HG02852 (cell line): ENCODE data around the gene DENND1A.

Experiments used
- ATAC-seq: cut with Tn5 transposase; IDR thresholded peaks from one replicate; pipeline ENCODE4 v1.9.1; 2021; ENCODE audit warnings: mild to moderate bottlenecking, moderate library complexity; ENCODE audit not compliant: unreplicated experiment

Gene DENND1A

GRCh38 chr9:123660691-123661466 is 269.0 kb downstream of the DENND1A start:
- ATAC-seq: no peak

GRCh38 chr9:123659358-123659757 is 270.6 kb downstream of the DENND1A start:
- no peak for ATAC-seq

GRCh38 chr9:123658792-123659191 is 271.1 kb downstream of the DENND1A start:
- no peak for ATAC-seq

- ATAC-seq: no peak
Measured at GRCh38 chr9:123657941-123658340, 272.0 kb downstream of the DENND1A start.

- no peak for ATAC-seq
Measured at GRCh38 chr9:123657099-123657498, 272.8 kb downstream of the DENND1A start.

- ATAC-seq: no peak
Measured at GRCh38 chr9:123656565-123656964, 273.4 kb downstream of the DENND1A start.

GRCh38 chr9:123655681-123656423 is 274.1 kb downstream of the DENND1A start:
- no peak for ATAC-seq

GRCh38 chr9:123654994-123655637 is 274.8 kb downstream of the DENND1A start:
- ATAC-seq: no peak

GRCh38 chr9:123654218-123654993 is 275.5 kb downstream of the DENND1A start:
- no peak for ATAC-seq

GRCh38 chr9:123652416-123652815 is 277.5 kb downstream of the DENND1A start:
- no peak for ATAC-seq

- ATAC-seq: no peak
Measured at GRCh38 chr9:123651871-123652270, 278.1 kb downstream of the DENND1A start.

GRCh38 chr9:123651273-123651672 is 278.7 kb downstream of the DENND1A start:
- no peak for ATAC-seq

- no peak for ATAC-seq
Measured at GRCh38 chr9:123649909-123650308, 280.0 kb downstream of the DENND1A start.

GRCh38 chr9:123647145-123647544 is 282.8 kb downstream of the DENND1A start:
- ATAC-seq: no peak

- no peak for ATAC-seq
Measured at GRCh38 chr9:123645762-123646161, 284.2 kb downstream of the DENND1A start.

GRCh38 chr9:123645126-123645525 is 284.8 kb downstream of the DENND1A start:
- ATAC-seq: no peak

- ATAC-seq: no peak
Measured at GRCh38 chr9:123643518-123643917, 286.4 kb downstream of the DENND1A start.

- no peak for ATAC-seq
Measured at GRCh38 chr9:123642291-123643278, 287.3 kb downstream of the DENND1A start.

- ATAC-seq: no peak
Measured at GRCh38 chr9:123640792-123641222, 289.1 kb downstream of the DENND1A start.

- no peak for ATAC-seq
Measured at GRCh38 chr9:123639743-123640142, 290.2 kb downstream of the DENND1A start.
